ENCODE data around the gene ZNF408.

ZNF408 gene

GRCh38 chr11:46729110-46730027 lies 28.5 kb downstream of the ZNF408 start:
- DNase-seq: no peak

- DNase-seq: no peak
Measured at GRCh38 chr11:46731545-46731944, 30.7 kb downstream of the ZNF408 start.

- DNase-seq: no peak
Measured at GRCh38 chr11:46733234-46733633, 32.4 kb downstream of the ZNF408 start.

GRCh38 chr11:46736146-46736545 lies 35.3 kb downstream of the ZNF408 start:
- DNase-seq: no peak

- DNase-seq: no peak
Measured at GRCh38 chr11:46736615-46737014, 35.8 kb downstream of the ZNF408 start.

- DNase-seq: no peak
Measured at GRCh38 chr11:46737699-46738098, 36.9 kb downstream of the ZNF408 start.

- no peak for DNase-seq
Measured at GRCh38 chr11:46738887-46739286, 38.1 kb downstream of the ZNF408 start.

GRCh38 chr11:46741600-46742484 lies 41.0 kb downstream of the ZNF408 start:
- DNase-seq: no peak

GRCh38 chr11:46743043-46743442 lies 42.2 kb downstream of the ZNF408 start:
- no peak for DNase-seq

- no peak for DNase-seq
Measured at GRCh38 chr11:46743693-46744339, 43.0 kb downstream of the ZNF408 start.

GRCh38 chr11:46745328-46745727 lies 44.5 kb downstream of the ZNF408 start:
- no peak for DNase-seq

- no peak for DNase-seq
Measured at GRCh38 chr11:46745995-46746394, 45.2 kb downstream of the ZNF408 start.

- no peak for DNase-seq
Measured at GRCh38 chr11:46747150-46747549, 46.3 kb downstream of the ZNF408 start.
